Breast epithelium (tissue), 3 donors: Measurements from ENCODE around the gene APOC1.

Experiments used
- CTCF ChIP-seq, 3 donors: fragments of 450-650 bp; IDR thresholded peaks; one replicate each; pipeline ENCODE4 v1.5.1; 2016 to 2017; ENCODE audit warnings: antibody characterized with exemption in 3 of 3, mild to moderate bottlenecking in 3 of 3, moderate library complexity in 3 of 3
- POLR2A ChIP-seq: fragments of 450-650 bp; IDR thresholded peaks from one replicate; pipeline ENCODE4 v1.6.1; 2016; ENCODE audit warnings: antibody characterized with exemption, mild to moderate bottlenecking, moderate library complexity

GRCh38 chr19:44943801-44944249, 29.4 kb downstream of the APOC1 start:
- TF ChIP-seq CTCF (IDR thresholded peaks at IDR 0.05) (no peak), POLR2A (no peak)
